GM13976 (cell line): Measurements from ENCODE around the gene TAS2R1.

ENCODE experiments used
- DNase-seq: peaks from one replicate; pipeline ENCODE4 v3.0.0; 2012; ENCODE audit warnings: low spot score
- in situ Hi-C: fragments of 300-500 bp; cut with MboI; formaldehyde crosslinking; loops from one replicate; pipeline ENCODE4 v1.12.0; 2022; ENCODE audit warnings: low sequenced_read_pairs, mixed read lengths, inconsistent platforms; ENCODE audit not compliant: unreplicated experiment
- TF ChIP-seq, protein P1 (sequence below): IDR thresholded peaks from 2 replicates; pipeline ENCODE4 v1.5.1; 2012; ENCODE audit warnings: borderline replicate concordance, mild to moderate bottlenecking; ENCODE audit not compliant: insufficient read depth; ENCODE audit errors: extremely low read depth, missing control alignments, control extremely low read depth

The TAS2R1 gene

DNA sequence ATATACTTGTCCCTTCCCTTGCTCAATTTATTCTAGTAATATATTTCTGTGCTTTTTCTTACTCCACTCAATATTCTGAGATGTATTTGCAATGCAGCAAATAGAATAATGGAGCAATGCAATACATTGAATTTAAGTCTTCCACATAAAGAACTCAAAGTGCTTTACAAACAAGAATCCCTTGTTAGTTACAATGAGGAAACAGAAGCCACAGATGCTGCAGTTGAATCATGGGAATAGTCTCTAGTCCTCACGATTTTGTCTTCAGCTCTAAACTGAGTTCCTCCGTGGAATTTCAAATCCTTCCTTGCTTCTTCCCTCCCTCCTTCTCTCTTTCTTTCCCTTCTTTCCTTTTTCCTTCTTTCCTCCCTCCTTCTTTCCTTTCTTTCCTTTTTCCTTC is 12.5 kb upstream of the TAS2R1 start:
- no peak for DNase-seq
- in situ Hi-C loops: no loop called here
- TF ChIP-seq, protein P1, sequence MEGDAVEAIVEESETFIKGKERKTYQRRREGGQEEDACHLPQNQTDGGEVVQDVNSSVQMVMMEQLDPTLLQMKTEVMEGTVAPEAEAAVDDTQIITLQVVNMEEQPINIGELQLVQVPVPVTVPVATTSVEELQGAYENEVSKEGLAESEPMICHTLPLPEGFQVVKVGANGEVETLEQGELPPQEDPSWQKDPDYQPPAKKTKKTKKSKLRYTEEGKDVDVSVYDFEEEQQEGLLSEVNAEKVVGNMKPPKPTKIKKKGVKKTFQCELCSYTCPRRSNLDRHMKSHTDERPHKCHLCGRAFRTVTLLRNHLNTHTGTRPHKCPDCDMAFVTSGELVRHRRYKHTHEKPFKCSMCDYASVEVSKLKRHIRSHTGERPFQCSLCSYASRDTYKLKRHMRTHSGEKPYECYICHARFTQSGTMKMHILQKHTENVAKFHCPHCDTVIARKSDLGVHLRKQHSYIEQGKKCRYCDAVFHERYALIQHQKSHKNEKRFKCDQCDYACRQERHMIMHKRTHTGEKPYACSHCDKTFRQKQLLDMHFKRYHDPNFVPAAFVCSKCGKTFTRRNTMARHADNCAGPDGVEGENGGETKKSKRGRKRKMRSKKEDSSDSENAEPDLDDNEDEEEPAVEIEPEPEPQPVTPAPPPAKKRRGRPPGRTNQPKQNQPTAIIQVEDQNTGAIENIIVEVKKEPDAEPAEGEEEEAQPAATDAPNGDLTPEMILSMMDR: no peak

DNA sequence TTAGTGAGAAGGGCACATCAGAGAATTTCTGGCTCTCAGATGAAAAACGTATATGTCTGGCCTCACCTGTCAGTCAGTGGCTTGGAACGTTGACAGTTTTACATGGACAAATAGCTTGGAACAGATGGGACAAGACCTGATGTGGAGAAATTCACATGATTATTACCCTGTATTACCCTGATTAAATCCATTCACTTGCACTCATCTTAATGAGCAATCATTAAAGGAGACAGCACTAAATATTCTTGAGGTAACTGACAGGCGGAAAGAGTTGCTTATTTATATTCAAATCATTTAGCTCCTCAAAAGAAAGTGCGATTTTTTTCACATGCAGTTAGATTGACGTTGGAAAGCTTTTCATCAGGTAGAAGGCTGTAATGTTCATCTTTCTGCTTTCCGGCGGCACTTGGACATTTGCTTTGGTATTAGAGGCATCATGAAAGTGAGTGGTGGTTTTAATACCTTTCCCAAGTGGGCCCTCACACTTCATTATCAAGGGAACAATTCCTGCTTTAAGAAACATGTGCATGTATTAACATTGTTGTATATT is 11.7 kb upstream of the TAS2R1 start:
- in situ Hi-C loops: no loop called here
- DNase-seq: no peak
- TF ChIP-seq, protein P1: no peak

DNA sequence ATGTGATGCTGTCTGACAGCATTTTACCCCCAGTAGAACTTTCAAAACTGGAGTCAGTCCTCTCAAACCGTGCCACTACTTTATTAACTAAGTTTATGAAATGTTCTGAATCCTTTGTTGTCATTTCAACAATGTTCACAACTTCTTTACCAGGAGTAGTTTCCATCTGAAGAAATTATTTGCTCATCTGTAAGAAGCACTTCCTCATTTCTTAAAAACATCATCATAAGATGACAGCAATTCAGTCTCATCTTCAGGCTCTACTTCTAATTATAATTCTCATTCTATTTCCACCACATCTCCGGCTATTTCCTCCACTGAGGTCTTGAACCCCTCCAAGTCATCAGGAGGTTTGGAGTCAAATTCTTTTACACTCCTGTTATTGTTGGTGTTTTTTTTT is 2.3 kb upstream of the TAS2R1 start:
- no peak for DNase-seq
- in situ Hi-C loops: no loop called here
- TF ChIP-seq, protein P1: no peak

DNA sequence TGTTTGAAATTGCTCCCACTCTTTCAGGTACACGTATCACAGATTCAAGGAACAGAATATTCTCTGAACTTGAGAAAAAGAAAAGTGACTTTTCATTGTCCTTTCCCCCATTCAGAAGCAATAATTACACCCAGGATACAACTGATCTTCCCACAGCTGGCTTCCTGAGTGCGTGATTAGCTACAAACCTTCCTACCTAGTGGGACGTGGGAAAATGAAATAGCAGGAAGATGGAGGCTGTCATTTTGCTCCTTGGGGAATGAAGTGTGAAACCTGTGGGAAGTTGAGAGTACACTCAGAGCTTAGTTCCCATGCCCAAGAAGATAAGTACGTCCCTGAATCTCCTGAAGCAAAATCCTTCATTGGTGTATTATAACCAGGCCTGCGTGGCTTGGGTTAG is 2.6 kb downstream of the TAS2R1 start:
- TF ChIP-seq, protein P1: no peak
- DNase-seq: no peak
- in situ Hi-C loops: no loop called here

DNA sequence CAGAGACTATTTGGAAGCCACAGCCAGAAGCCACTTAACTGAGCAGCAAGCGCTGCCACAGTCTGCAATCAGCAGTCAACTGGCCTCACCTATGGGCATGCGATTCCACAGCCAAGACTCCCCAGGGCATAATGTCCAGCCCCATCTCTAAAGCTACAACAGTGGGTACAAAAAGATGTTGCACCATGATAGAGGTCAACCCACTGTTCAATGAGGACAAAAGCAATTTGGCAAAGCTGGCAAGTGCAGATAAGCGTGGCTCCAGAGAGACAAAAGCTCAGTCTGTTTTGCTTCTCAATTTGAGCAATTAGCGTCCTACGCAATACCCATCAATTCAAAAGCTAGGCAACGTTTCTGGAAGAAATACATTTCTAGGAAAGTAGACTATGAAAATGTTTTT is 3.2 kb downstream of the TAS2R1 start:
- in situ Hi-C loops: no loop called here

DNA sequence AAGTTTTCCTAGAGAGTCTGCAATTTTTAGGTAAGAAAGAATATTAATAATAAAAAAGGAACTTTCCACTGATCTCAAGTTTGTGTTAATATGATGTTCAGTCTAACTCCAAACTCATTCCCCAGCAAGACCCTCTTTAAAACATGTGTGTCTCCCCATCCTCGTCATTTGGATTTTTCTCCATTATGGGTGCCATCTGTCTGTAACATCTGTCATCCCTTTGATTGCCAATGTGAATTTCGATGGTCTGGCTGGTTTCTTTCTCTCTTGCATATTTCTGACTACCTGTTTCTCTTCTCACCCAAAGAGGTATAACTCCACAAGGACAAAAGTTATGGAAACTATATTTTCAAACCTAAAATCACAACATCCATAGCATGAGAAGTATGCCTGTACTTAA is 4.4 kb downstream of the TAS2R1 start:
- in situ Hi-C loops: no loop called here
- TF ChIP-seq, protein P1: no peak
- no peak for DNase-seq

More for the DNA sequence above, 3.2 kb downstream of the TAS2R1 start:
- TF ChIP-seq, protein P1: no peak
- no peak for DNase-seq

DNA sequence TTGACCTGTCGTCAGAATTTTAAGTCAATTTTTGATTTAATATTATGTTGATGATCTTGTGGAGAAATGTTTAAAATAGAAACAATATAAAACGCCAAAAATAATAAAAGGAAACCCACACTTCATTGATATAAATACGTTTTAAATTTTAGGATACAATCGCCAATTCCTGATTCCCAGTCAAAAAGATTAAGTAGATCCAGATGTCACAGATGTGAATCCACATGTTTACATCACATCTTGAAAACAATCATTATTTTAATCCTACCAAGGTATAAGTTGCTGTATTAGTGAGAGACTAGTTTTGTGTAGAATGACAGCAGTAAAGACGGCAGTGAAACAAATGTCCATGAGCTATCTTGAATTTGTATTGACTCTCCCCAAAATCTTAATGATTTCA is 4.9 kb downstream of the TAS2R1 start:
- DNase-seq: no peak
- in situ Hi-C loops: no loop called here
- TF ChIP-seq, protein P1: no peak
